ENCODE results near the gene ULK4.

Gene ULK4

GRCh38 chr3:41912280-41912679 is 49.6 kb downstream of the ULK4 start:
- Histone ChIP-seq H3K9ac (ENCODE audit: low read depth, low read length, poor library complexity, severe bottlenecking) (no peak overlapping the region), H3K79me2 (ENCODE audit: insufficient read depth, low read length) (no peaks in the 10 kb centered on the region), H3F3A (ENCODE audit: low read depth) (no peaks in the 10 kb centered on the region), H2AFZ (ENCODE audit: low read length) (no peak overlapping the region), H3K4me2 (ENCODE audit: low read depth, low read length, poor library complexity, severe bottlenecking) (no peak overlapping the region), H3K4me3 (ENCODE audit: low read length, poor library complexity, severe bottlenecking) (no peak overlapping the region), H3K36me3 (ENCODE audit: insufficient read depth, low read length) (peaks cover 12% of the 10 kb centered on the region; the same call in 1 of the 2 replicates), H3K4me1 (ENCODE audit: insufficient read depth, low read length, poor library complexity, severe bottlenecking) (no peaks in the 10 kb centered on the region), H3K27me3 (ENCODE audit: insufficient read depth, low read length, poor library complexity, severe bottlenecking) (no peaks in the 10 kb centered on the region), H3K9me2 (replicated peaks; ENCODE audit: low read depth, low read length) (no peaks in the 10 kb centered on the region), H4K20me1 (ENCODE audit: insufficient read depth, low read length, poor library complexity, severe bottlenecking) (no peaks in the 10 kb centered on the region), H3K9me3 (ENCODE audit: insufficient read depth, low read depth, low read length) (no peaks in the 10 kb centered on the region)
- TF ChIP-seq EZH2phosphoT487 (IDR thresholded peaks at IDR 0.05; ENCODE audit: borderline replicate concordance) (no peak), CTCF (conservative IDR thresholded peaks at IDR 0.05; ENCODE audit: low read length) (no peak)

- Histone ChIP-seq H3K9me2 (replicated peaks; ENCODE audit: low read depth, low read length) (no peaks in the 10 kb centered on the region), H3F3A (ENCODE audit: low read depth) (no peaks in the 10 kb centered on the region), H3K79me2 (ENCODE audit: insufficient read depth, low read length) (no peaks in the 10 kb centered on the region), H3K36me3 (ENCODE audit: insufficient read depth, low read length) (peaks cover 10% of the 10 kb centered on the region; the same call in 1 of the 2 replicates), H3K27me3 (ENCODE audit: insufficient read depth, low read length, poor library complexity, severe bottlenecking) (no peaks in the 10 kb centered on the region), H3K4me3 (ENCODE audit: low read length, poor library complexity, severe bottlenecking) (no peak overlapping the region), H2AFZ (ENCODE audit: low read length) (no peak overlapping the region), H4K20me1 (ENCODE audit: insufficient read depth, low read length, poor library complexity, severe bottlenecking) (no peaks in the 10 kb centered on the region), H3K4me1 (ENCODE audit: insufficient read depth, low read length, poor library complexity, severe bottlenecking) (no peaks in the 10 kb centered on the region), H3K9ac (ENCODE audit: low read depth, low read length, poor library complexity, severe bottlenecking) (no peak overlapping the region), H3K9me3 (ENCODE audit: insufficient read depth, low read depth, low read length) (no peaks in the 10 kb centered on the region), H3K4me2 (ENCODE audit: low read depth, low read length, poor library complexity, severe bottlenecking) (no peak overlapping the region)
- TF ChIP-seq CTCF (conservative IDR thresholded peaks at IDR 0.05; ENCODE audit: low read length) (no peak), EZH2phosphoT487 (IDR thresholded peaks at IDR 0.05; ENCODE audit: borderline replicate concordance) (no peak)
Measured at GRCh38 chr3:41907330-41908073, 54.4 kb downstream of the ULK4 start.

GRCh38 chr3:41900265-41900664 is 61.6 kb downstream of the ULK4 start:
- H4K20me1 ChIP-seq (ENCODE audit: insufficient read depth, low read length, poor library complexity, severe bottlenecking) = no peaks in the 10 kb centered on the region
- no peaks in the 10 kb centered on the region for H3K4me1 ChIP-seq (ENCODE audit: insufficient read depth, low read length, poor library complexity, severe bottlenecking)
- H3K9me2 ChIP-seq (replicated peaks; ENCODE audit: low read depth, low read length) = no peaks in the 10 kb centered on the region
- H3K27me3 ChIP-seq (ENCODE audit: insufficient read depth, low read length, poor library complexity, severe bottlenecking) = no peaks in the 10 kb centered on the region
- no peak overlapping the region for H2AFZ ChIP-seq (ENCODE audit: low read length)
- no peak overlapping the region for H3K4me2 ChIP-seq (ENCODE audit: low read depth, low read length, poor library complexity, severe bottlenecking)
- H3K79me2 ChIP-seq (ENCODE audit: insufficient read depth, low read length) = no peaks in the 10 kb centered on the region
- H3F3A ChIP-seq (ENCODE audit: low read depth) = no peaks in the 10 kb centered on the region
- no peaks in the 10 kb centered on the region for H3K9me3 ChIP-seq (ENCODE audit: insufficient read depth, low read depth, low read length)
- TF ChIP-seq EZH2phosphoT487 (IDR thresholded peaks at IDR 0.05; ENCODE audit: borderline replicate concordance) (no peak), CTCF (conservative IDR thresholded peaks at IDR 0.05; ENCODE audit: low read length) (no peak)
- no peak overlapping the region for H3K9ac ChIP-seq (ENCODE audit: low read depth, low read length, poor library complexity, severe bottlenecking)
- H3K36me3 ChIP-seq (ENCODE audit: insufficient read depth, low read length) = 0 out of 2 replicates have a peak, but pooled peaks cover 3% of the 10 kb centered on the region
- no peak overlapping the region for H3K4me3 ChIP-seq (ENCODE audit: low read length, poor library complexity, severe bottlenecking)
